Adipose tissue (tissue), 3 donors: Measurements from ENCODE around the gene GJB3. TPM values are rescaled to one million over a fixed set of nuclear protein-coding genes. Genes with fewer than 3 reads are reported as not detected.
"Not testable (repeated sequence)": the region's sequence is repeated elsewhere in the genome, so short reads cannot be mapped to it uniquely, and the experiment has no call there.

ENCODE experiments used
- H3K27ac ChIP-seq: one replicate; pipeline ENCODE4 v1.5.1; 2013; ENCODE audit warnings: low read depth, low read length
- WGBS, 3 donors: extraction: QIAGEN DNeasy Blood & Tissue Kit; methylation state at CpG; one replicate each; pipeline ENCODE4 v1.1.7; 2013; 5-methylcytosine and 5-hydroxymethylcytosine counted together
- polyA plus RNA-seq, 3 donors: library from polyadenylated mRNA; stranded (reverse); fragments of 200-250 nt; gene quantifications; one replicate each; pipeline ENCODE4 v1.2.3, GENCODE V29; 2013
- donor health status: healthy with polysubstance abuse.
- donor health status: Bipolar disorder and iron deficiency.
- donor health status: healthy.

The GJB3 gene
- polyA plus RNA-seq, 3 donors: 0.02 to 0.39 TPM; not detected in 1

DNA sequence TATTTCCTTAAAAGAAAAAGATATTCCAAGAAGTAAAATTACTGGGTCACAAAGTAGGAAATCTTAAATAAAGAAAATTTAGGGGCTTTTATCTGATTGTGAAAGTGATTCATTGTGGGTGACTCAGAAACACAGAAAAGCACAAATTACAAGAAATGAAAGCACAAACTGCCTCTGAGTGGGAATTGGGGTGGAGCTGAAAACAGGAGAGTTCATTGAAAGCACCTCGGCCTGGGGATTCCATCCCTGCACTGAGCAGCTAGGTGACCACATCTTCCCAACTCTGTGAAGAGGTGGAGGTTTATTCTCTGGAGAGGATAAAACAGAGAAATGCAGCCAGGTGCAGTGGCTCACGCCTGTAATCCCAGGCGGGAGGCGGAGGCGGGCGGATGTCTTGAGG is 19.2 kb downstream of the GJB3 start:
- WGBS, 3 donors: 72 to 88% (median 85%) methylated on average over 6 of the region's 6 CpGs
- no peak overlapping the region for H3K27ac ChIP-seq

DNA sequence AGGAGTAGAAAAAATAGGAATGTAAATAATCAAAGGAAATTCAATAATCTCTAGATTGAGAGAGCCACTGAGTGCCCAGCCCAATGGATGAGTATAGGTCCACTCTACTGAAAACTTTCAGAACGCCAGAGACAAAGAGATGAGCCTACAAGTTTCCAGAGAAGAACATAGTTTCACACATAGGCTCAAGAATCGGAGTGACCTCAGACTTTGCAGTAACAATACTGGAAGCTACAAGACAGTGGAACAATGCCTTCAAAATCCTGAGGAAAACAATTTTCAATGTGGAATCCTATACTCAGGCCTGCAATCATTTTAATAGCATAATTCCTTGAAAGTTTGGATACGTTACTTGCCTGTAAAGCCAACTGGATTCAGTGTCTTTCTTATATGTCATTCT is 22.8 kb downstream of the GJB3 start:
- 96 to 97% (median 97%) methylated on average over 3 of the region's 3 CpGs for WGBS, 3 donors
- no peak overlapping the region for H3K27ac ChIP-seq

DNA sequence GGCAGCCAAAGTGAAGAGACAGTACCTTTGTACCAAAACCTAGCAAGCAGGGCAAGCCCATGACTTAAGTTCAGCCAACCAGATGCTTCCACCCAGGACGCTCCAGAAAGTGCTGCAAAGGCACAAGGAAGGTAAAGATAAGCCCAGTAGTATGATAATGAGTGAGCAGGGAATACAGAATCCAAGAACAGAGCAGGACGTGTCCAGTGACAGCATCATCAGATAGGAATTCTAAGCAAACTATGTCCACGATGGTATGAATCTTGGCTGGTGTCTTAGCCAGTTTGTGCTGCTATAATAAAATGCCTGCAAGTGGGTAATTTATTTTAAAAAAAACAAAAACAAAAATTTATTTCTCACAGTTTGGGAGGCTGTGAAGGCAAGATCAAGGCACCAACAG is 25.4 kb downstream of the GJB3 start:
- WGBS, 3 donors: 73 to 85% (median 78%) methylated on average over 3 of the region's 3 CpGs
- no peak overlapping the region for H3K27ac ChIP-seq

DNA sequence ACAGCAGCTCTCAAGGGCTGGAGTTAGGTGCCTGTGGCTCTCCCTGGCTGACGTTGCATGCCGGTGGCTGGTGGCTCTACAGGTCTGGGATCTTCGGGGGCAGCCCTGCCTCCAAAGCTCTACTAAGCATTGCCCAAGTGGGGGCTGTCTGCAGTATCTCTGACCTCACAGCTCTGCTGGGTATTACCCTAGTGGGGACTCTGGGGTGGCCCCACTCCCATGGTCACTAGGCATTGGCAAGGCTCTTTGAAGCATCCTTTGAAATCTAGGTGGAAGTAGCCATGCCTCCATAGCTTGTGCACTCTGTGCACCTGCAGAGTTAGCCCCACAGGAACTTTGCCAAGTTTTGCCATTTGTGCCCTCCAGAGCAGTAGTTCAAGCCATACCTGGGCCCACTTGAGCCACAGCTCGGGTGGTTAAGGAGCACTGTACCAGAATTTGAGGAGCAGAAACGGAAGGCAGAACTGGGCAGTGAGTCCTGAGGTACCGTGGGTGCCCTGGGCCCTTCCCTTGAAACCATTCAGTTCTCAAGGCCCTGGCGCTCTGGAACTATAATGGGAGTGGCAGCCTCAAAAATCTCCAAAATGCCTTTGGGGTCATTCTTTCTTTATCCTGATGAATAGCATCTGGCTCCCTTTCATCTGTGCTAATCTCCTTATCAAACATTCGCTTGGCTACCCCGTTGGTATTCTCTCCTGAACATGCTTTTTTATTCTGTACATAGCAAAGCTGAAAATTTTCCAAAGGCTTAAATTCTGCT is 27.2 kb downstream of the GJB3 start:
- 88 to 94% (median 91%) methylated on average over 9 of the region's 9 CpGs for WGBS, 3 donors
- no peak overlapping the region for H3K27ac ChIP-seq

DNA sequence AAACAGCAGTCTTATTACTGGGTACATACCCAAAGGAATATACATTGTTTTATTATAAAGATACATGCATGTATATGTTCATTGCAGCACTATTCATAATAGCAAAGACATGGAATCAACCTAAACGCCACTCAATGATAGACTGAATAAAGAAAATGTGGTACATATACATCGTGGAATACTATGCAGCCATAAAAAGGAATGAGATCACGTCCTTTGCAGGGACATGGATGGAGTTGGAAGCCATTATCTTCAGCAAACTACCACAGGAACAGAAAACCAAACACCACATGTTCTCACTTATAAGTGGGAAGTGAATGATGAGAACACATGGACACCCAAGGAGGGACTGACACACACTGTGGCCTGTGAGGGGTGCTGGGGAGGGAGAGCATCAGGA is 29.8 kb downstream of the GJB3 start:
- WGBS, 3 donors: 92 to 94% (median 94%) methylated on average over 3 of the region's 3 CpGs
- H3K27ac ChIP-seq: not testable (repeated sequence)

DNA sequence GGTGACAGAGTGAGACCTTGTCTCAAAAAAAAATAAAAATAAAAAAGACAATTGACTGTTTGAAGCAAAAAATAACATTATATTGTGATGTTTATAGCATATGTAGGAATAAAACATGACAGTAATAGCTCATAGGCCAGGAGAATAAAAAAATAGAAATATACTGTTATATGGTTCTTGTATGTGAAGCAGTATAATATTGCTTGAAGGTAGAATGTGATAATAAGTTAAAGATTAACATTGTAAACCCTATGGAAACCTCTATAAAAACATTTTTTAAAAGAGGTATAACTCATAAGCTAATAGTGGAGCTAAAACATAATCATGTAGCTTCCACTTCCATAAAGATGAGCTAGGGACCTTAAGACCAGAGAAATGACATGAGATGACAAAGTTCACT is 35.3 kb downstream of the GJB3 start:
- no peak overlapping the region for H3K27ac ChIP-seq

DNA sequence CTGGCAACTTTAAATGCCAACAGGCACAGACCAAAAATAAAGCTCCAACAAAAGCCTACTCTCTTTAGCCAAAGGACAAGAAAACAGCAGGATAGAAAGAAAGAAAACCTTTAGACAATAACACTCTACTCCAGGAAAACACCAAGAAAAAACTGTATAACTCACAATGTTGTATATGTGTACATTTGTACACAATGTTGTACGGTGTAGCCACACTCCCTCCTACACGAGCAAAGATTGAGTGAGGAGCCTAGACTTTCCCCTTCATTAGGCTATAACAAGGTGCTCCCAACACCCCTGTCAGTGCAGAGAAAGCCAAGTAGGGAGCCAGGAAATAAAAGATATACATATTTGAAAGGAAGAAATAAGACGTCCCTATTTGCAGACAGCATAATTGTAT is 35.8 kb downstream of the GJB3 start:
- no peak overlapping the region for H3K27ac ChIP-seq
- 65 to 79% (median 78%) methylated on average over 3 of the region's 3 CpGs for WGBS, 3 donors

DNA sequence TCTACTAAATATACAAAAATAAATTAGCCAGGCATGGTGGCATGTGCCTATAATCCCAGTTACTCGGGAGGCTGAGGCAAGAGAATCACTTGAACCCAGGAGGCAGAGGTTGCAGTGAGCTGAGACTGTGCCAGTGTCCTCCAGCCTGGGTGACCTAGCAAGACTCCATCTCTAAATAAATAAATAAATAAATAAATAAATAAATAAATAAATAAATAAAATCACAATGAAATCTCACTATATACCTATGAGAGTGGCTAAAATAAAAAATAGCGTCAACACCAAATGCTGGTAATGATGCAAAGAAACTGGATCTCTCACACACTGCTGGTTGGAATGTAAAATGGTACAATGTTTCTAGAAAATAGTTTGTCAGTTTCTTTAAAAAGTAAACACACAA is 37.8 kb downstream of the GJB3 start:
- WGBS, 3 donors: 93 to 99% (median 95%) methylated on average over 2 of the region's 2 CpGs

DNA sequence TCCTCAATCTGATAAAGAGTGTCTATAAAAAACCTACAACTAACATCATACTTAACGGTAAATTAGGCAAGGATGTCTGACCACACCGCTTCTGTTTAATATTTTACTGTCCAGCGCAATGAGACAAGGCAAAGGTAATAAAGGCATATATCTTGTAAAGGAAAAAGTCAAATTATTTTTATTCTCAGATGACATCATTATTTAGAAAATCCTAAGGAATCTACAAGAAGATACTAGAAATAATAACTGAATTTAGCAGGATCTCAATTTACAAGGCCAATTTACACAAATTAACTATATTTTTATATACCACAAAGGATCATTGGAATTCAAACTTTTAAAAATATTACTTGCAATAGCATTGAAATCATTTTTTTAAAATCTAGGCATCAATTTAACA is 41.2 kb downstream of the GJB3 start:
- WGBS, 3 donors: 63 to 79% (median 69%) methylated on average over 3 of the region's 3 CpGs
- H3K27ac ChIP-seq: no peak overlapping the region

More for the DNA sequence above, 37.8 kb downstream of the GJB3 start:
- not testable (repeated sequence) for H3K27ac ChIP-seq

DNA sequence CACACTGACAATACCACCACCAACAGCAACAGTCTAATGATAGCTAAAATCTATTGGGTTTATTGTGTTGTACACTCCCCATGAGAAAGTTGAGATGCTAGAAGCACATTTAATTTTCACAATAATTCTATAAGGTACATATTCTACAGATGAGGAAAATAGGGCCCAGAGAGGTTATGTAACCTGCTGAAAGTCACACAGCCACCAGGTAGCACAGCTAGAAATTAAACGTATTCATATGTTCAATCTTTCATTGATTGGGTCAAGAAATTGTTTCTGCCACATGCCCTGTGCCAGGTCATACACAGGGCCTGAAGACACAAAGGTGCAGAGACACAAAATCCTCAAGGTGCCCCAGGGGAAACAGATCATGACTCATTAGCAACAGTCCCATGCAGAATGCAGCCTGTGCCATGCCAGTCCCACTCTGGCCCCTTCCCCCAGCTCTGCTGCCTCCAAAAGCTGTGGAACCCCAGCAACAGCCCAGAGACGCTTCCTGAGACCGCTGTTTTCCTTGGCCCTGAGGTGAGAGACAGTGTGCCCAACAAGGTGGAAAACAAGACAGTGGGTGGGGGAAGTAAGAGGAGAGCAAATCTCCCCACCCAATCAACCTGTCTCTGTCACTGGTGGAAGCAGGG is 43.9 kb downstream of the GJB3 start:
- H3K27ac ChIP-seq: no peak overlapping the region

DNA sequence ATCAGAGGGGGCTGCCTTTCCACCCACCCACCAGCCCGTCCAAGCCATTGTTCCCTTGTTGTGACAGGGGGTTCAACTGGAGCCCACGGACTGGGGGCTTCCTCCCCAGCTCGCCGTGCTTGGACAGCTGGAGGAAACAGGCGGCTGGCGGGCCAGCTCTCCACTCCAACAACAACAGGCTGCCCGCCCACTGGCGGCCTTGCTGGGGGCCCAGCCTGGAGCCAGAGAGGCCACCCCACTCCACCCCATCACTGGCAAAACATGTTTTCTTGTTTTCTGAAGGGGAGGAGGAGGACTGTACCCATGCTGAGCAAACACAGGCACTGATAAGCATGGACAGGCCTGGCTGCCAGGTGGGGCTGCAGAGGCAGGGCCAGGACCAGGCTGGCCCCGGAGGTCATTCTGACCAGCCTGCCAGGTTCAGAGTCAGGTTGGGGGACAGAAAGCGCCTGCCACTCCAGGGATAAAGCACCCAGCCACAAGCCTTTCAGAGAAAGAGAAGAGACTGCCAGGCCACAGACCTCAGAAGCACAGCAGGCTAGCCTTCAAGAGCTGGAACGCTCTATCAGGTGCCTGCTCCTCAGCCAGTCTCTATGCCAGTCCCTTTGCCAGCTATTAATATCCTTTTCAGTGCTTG is 44.6 kb downstream of the GJB3 start:
- 18 to 63% (median 62%) methylated on average over 11 of the region's 11 CpGs for WGBS, 3 donors
- no peak overlapping the region for H3K27ac ChIP-seq

More for the DNA sequence above, 43.9 kb downstream of the GJB3 start:
- 24 to 94% (median 86%) methylated on average over 3 of the region's 3 CpGs for WGBS, 3 donors

DNA sequence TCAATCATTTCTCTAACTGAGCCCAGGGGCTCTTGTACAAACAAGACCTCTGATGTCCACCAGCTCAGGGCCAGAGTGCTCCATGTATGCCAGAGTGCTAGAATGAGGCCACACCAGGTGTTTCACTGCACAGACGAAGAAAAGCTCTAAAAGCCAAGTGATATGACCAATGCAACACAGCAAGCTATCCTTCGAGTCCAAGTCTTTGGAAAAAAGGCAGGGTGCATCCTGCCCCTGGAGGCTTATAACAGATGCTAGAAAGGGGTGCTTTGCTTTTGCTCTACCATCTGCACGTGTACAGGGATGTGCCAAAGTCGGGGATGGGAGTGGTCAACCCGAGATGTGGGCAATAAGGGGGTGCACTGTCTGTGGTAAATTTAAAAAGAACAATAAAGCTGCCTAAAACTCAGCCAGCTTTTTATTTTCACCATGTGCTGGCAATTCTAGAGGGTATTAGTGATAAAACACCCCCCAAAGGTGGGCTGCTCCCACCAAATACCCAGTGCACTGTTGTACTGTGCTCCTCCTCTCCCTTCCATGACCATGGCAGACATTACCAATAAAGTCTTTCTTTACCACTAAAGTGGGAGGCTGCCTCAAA is 46.4 kb downstream of the GJB3 start:
- no peak overlapping the region for H3K27ac ChIP-seq
- 70 to 88% (median 86%) methylated on average over 5 of the region's 5 CpGs for WGBS, 3 donors

DNA sequence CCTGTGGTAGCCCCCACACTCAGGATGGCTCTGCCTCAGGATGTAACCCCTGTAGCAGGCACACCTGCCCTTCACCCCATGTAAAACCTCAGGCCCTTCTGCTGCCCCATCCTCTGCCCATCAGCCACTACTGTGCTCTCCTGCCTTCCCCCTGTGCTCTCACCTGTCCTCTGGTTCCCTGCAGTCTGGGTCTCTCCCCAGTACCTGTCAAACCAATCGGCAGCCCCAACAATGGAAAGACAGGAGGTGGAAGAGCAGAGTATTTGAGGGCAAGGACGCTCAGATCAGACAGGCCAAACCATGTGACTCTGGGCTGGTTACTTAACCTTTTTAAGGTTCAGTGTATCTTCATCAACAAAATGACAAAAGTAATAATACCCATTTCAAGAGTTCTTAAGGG is 47.6 kb downstream of the GJB3 start:
- H3K27ac ChIP-seq: no peak overlapping the region
- 38 to 81% (median 77%) methylated on average over 2 of the region's 2 CpGs for WGBS, 3 donors

DNA sequence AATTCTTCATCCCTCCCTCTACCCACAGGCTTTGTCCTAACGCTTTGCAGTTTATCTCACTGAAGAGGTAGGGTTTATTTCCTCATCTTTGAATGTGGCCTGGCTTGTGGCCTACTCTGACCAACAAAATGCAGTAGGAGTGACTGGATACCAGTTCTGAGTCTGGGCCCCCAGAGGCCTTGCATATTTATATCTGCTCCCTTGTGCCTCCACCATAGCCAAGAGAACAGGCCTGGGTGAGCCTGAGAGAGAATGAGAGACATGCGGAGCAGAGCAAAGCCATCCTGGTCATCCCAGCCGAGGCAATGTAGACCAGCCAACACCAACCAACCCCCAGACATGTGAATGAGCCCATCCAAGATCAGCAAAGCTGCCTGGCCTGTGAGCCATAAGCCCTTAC is 48.2 kb downstream of the GJB3 start:
- WGBS, 3 donors: 74 to 84% (median 76%) methylated on average over 3 of the region's 3 CpGs
- no peak overlapping the region for H3K27ac ChIP-seq

DNA sequence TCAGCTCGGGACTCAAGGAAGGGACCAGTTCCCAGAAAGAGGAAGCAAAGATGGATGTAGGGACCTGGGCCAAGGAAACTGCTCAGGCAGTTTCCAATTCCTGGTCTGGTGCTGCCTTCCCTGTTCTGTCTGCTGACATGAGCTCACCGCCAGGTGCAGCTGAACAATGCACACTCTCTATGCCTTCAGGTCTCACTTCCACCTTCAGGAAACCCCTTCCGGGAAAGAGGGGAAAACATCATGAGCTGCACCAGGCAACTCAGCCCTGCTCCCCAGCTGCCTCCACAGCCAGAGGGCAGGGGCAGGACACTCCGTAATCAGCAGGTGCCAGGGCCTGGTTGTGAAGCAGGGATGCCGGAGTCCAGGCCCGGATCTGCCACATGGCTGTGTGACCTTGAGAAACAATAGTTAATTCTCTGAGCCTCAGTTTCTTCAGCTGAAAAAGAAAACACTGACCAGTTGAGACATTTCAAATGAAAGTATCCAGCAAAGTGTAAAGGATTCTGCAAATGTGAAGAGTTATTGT is 50.8 kb downstream of the GJB3 start:
- WGBS, 3 donors: 66 to 81% (median 80%) methylated on average over 6 of the region's 6 CpGs
- no peak overlapping the region for H3K27ac ChIP-seq

DNA sequence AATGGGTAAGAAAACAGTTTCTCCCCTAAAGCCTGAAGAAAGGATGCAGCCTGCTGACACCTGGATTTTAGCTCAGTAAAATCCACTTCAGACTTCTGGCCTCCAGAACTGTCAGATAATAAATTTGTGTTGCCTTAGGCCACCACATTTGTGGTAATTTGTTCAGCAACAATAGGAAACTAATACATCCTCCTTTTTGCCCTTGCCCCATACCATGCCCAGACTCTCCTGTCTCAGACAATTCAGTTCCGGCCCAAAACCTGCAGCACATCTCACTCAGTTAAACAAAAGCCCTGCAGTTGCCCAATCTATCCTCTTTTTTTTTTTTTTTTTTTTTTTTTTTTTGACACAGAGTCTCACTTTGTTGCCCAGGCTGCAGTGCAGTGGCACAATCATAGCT is 52.7 kb downstream of the GJB3 start:
- WGBS, 3 donors: 60 to 93% (median 73%) methylated on average over 1 of the region's 1 CpG
- no peak overlapping the region for H3K27ac ChIP-seq
